ENCODE results near the gene SCN1B. TPM values are rescaled to one million over a fixed set of nuclear protein-coding genes. Genes with fewer than 3 reads are reported as not detected.

Gene SCN1B
- total RNA-seq, 6 experiments from 2014 or later, result 2.6 to 4.9 (median 3.6) TPM

DNA sequence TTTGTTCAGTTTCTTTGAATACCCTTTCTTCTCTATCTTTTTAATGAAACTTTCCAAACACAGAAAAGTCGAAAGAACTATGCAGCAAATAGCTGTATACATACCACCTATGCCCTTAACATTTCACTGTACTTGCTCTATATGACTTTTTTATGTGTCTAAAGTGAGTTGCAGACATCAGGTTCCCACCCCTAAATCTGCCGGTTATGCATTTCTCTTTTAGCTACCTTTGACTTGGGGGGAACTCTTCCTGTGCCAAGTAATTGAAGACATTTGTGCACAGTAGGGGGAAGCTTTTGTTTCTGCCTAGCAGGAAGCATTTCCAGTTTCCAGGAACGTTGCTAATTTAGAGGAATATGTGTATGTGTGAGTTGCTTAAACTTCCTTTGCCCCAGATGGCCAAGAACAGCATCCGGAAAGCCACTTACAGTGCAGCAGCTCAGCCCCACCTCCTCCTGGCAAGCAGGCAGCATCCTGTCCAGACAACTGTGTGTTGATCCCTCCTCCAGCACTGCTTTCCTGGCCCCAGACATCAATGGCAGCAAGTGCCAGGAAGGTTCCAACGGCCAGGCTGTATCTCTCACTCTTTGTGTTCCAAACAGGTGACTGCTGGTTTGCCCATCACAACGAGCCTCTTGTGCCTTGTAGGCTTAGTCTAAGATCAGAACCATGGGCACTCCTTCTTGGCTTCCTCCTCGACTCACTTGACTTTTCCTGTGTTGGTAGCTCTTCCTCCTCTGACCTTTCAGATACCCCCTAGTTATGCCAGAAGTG lies 44.8 kb upstream of the SCN1B start:
- WGBS (ENCODE audit: insufficient coverage, low coverage, low lambda C conversion rate, missing lambda C conversion rate), result 25% methylated on average over 7 of the region's 7 CpGs
- intact Hi-C loops (cut with DNase I), result no loop called here
- H3K9me3 ChIP-seq, result no peaks in the 10 kb centered on the region
- peaks cover 0 to 12% (median 4%) of the 10 kb centered on the region in 4 donors for H3K4me1 ChIP-seq
- peak overlapping the region in 2 of 3 donors; percentile 5 to 27 for H3K27ac ChIP-seq
- H3K27me3 ChIP-seq, result no peaks in the 10 kb centered on the region
- DNase-seq (peak; percentile 72 to 80 (median 80)), ATAC-seq (peak; percentile 89 to 98 (median 95))
- H3K36me3 ChIP-seq, result no peaks in the 10 kb centered on the region
- H3K4me3 ChIP-seq, result no peak overlapping the region
- TF ChIP-seq, protein P1, sequence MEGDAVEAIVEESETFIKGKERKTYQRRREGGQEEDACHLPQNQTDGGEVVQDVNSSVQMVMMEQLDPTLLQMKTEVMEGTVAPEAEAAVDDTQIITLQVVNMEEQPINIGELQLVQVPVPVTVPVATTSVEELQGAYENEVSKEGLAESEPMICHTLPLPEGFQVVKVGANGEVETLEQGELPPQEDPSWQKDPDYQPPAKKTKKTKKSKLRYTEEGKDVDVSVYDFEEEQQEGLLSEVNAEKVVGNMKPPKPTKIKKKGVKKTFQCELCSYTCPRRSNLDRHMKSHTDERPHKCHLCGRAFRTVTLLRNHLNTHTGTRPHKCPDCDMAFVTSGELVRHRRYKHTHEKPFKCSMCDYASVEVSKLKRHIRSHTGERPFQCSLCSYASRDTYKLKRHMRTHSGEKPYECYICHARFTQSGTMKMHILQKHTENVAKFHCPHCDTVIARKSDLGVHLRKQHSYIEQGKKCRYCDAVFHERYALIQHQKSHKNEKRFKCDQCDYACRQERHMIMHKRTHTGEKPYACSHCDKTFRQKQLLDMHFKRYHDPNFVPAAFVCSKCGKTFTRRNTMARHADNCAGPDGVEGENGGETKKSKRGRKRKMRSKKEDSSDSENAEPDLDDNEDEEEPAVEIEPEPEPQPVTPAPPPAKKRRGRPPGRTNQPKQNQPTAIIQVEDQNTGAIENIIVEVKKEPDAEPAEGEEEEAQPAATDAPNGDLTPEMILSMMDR (IDR thresholded peaks at IDR 0.05), result no peak
- no peak for TF ChIP-seq POLR2A (IDR thresholded peaks at IDR 0.05)

DNA sequence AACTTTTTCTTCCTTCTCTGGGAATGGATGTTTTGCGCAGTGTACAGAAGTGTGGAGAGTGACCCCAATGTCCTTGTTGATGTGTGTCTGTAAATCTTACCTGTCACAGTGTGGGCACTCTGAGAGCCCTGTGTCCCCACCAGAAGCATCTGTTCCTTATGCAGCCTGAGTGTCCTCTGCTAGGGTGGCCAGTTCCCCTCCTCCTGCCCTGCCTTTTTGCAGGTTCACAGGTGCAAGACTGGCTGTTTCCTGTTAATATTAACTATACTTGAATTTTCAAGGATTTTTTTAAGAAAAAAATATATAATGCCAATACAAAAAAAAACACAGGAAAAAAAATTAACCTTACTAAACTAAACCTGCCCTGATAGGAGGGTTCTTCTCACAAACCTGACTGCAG lies 42.2 kb upstream of the SCN1B start:
- H3K9me3 ChIP-seq, result no peaks in the 10 kb centered on the region
- H3K27me3 ChIP-seq, result no peaks in the 10 kb centered on the region
- no peaks in the 10 kb centered on the region for H3K36me3 ChIP-seq
- no peak overlapping the region for H3K27ac ChIP-seq
- DNase-seq (no peak), ATAC-seq (no peak)
- no peak overlapping the region for H3K4me3 ChIP-seq
- H3K4me1 ChIP-seq, result peaks cover 0 to 12% (median 4%) of the 10 kb centered on the region in 4 donors
- intact Hi-C loops (cut with DNase I), result no loop called here
- no peak for TF ChIP-seq POLR2A (IDR thresholded peaks at IDR 0.05)
- TF ChIP-seq, protein P1 (IDR thresholded peaks at IDR 0.05), result no peak
- 86% methylated on average over 1 of the region's 1 CpG for WGBS (ENCODE audit: insufficient coverage, low coverage, low lambda C conversion rate, missing lambda C conversion rate)

DNA sequence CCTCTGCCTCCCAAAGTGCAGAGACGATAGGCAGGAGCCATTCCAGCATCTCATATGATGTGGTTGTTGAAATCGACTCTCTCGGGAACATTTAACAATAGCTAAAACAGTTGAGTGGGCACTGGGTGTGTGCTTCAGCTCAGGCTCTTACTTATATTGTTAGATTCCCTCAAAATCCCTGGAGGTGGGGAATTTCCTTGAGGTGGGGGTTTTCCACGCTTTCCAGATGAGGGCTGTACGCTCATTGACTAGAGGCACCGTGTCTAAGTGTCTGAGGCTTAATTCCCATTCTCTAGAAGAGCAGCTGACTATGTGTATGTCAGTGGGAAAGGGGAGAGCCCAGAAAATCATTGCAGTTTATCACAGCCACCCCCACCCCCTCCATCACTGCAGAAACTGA lies 41.0 kb upstream of the SCN1B start:
- Histone ChIP-seq H3K27ac (no peak overlapping the region), H3K27me3 (no peaks in the 10 kb centered on the region), H3K4me1 (peaks cover 0 to 12% (median 5%) of the 10 kb centered on the region in 4 donors), H3K36me3 (no peaks in the 10 kb centered on the region), H3K4me3 (no peak overlapping the region), H3K9me3 (no peaks in the 10 kb centered on the region)
- no peak for ATAC-seq
- WGBS (ENCODE audit: insufficient coverage, low coverage, low lambda C conversion rate, missing lambda C conversion rate), result 93% methylated on average over 4 of the region's 6 CpGs
- intact Hi-C loops (cut with DNase I), result no loop called here
- TF ChIP-seq, protein P1 (IDR thresholded peaks at IDR 0.05), result no peak
- TF ChIP-seq POLR2A (IDR thresholded peaks at IDR 0.05), result no peak
- DNase-seq, result no peak

DNA sequence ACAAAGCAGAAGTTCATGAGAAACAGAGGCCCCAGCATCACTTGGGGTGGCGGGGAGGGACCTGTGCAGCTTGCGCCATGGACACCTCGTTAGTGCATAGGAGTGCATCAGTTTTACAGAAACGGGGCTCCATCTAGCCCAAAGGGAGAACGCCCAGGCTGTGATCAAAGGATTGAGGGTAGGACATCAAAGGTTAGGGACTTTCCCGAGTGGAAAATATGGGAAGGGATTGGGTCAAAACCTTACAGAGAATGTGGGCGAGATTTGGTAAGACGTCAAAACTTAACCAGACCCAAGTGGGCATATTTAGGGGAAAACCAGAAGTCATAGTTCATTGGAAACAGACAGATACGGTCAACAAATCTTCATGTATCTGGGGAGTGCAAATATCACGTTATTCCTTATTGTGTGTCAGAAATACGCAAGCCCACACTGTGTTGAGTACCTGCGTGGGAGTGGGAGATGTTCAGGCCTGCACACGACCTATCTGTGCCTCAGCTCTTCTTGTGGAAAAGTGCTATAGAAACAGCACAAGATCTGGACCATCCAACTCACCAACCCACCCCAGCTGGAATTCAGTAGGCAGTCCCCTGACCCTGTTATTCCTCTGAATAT lies 39.6 kb upstream of the SCN1B start:
- ATAC-seq (no peak), DNase-seq (peak in 1 of 3 donors; percentile 7)
- Histone ChIP-seq H3K36me3 (no peaks in the 10 kb centered on the region), H3K9me3 (no peaks in the 10 kb centered on the region), H3K27ac (no peak overlapping the region), H3K4me3 (no peak overlapping the region), H3K4me1 (peaks cover 0 to 18% (median 12%) of the 10 kb centered on the region in 4 donors), H3K27me3 (no peaks in the 10 kb centered on the region)
- WGBS (ENCODE audit: insufficient coverage, low coverage, low lambda C conversion rate, missing lambda C conversion rate), result 66% methylated on average over 12 of the region's 13 CpGs
- TF ChIP-seq, protein P1 (IDR thresholded peaks at IDR 0.05), result no peak
- no peak for TF ChIP-seq POLR2A (IDR thresholded peaks at IDR 0.05)
- intact Hi-C loops (cut with DNase I), result no loop called here
